Stomach (tissue), 9 donors: ENCODE data around the gene NPTX1. TPM values are rescaled to one million over a fixed set of nuclear protein-coding genes. Genes with fewer than 3 reads are reported as not detected.

Experiments used
- DNase-seq, 2 donors: peaks; one replicate each; pipeline versions ENCODE4 v3.0.0 to v3.0.0-alpha.2; 2013 to 2019
- H3K27ac ChIP-seq, 5 donors: fragments of 200-600 bp in 4 of 5; sonication (generic) in 4 of 5; one replicate each; pipeline ENCODE4 v1.5.1; 2013 to 2019; ENCODE audit warnings: mild to moderate bottlenecking in 1 of 5, moderate library complexity in 1 of 5
- H3K27me3 ChIP-seq, 3 donors: fragments of 200-600 bp; sonication (generic); one replicate each; pipeline ENCODE4 v1.5.1; 2017 to 2019; ENCODE audit warnings: mixed run types in 1 of 3
- H3K36me3 ChIP-seq, 4 donors: fragments of 200-600 bp; sonication (generic); 1 replicate in 3 of 4; 2 replicates in 1 of 4; pipeline ENCODE4 v1.5.1; 2016 to 2019
- H3K4me1 ChIP-seq, 4 donors: fragments of 200-600 bp; sonication (generic); one replicate each; pipeline ENCODE4 v1.5.1; 2016 to 2019
- H3K4me3 ChIP-seq, 4 donors: fragments of 200-600 bp; sonication (generic) in 3 of 4; one replicate each; pipeline ENCODE4 v1.5.1; 2016 to 2019; ENCODE audit warnings: mild to moderate bottlenecking in 1 of 4
- H3K9me3 ChIP-seq, 4 donors: fragments of 200-600 bp; sonication (generic); one replicate each; pipeline ENCODE4 v1.5.1; 2016 to 2019
- CTCF ChIP-seq, 7 experiments: fragments of 450-650 bp in 4 of 7; fragments of 200-600 bp in 3 of 7; sonication (generic) in 3 of 7; IDR thresholded peaks; one replicate each; pipeline ENCODE4 v1.5.1; 2016 to 2019; ENCODE audit warnings: antibody characterized with exemption in 7 of 7, control low read depth in 2 of 7, mild to moderate bottlenecking in 1 of 7
- EP300 ChIP-seq: sonication (generic); formaldehyde crosslinking; IDR thresholded peaks from one replicate; pipeline ENCODE4 v1.6.1; 2017; ENCODE audit warnings: antibody characterized with exemption
- POLR2A ChIP-seq, 4 donors: fragments of 450-650 bp; IDR thresholded peaks; one replicate each; pipeline ENCODE4 v1.6.1; 2016; ENCODE audit warnings: antibody characterized with exemption in 4 of 4, control low read depth in 2 of 4, mild to moderate bottlenecking in 1 of 4, moderate library complexity in 1 of 4
- POLR2AphosphoS5 ChIP-seq, 3 donors: sonication (generic); formaldehyde crosslinking; IDR thresholded peaks; one replicate each; pipeline ENCODE4 v1.6.1; 2016; ENCODE audit warnings: antibody characterized with exemption in 3 of 3
- WGBS, 5 donors: extraction: QIAGEN DNeasy Blood & Tissue Kit in 3 of 5; methylation state at CpG; one replicate each; pipeline versions ENCODE4 v1.1.5 to v1.1.7; 2013 to 2018; 5-methylcytosine and 5-hydroxymethylcytosine counted together
- intact Hi-C: fragments of 100-400 bp; cut with DNase I; formaldehyde crosslinking; loops from one replicate; pipeline ENCODE4 v1.15.1; 2023; ENCODE audit warnings: low total_unique reads
- polyA plus RNA-seq, 3 donors: library from polyadenylated mRNA; stranded (reverse); fragments of 200-250 nt; gene quantifications; one replicate each; pipeline ENCODE4 v1.2.3, GENCODE V29; 2013
- total RNA-seq, 5 donors: library from RNA; depleted of rRNA; stranded (reverse); fragments of >200 nt; gene quantifications; one replicate each; pipeline versions ENCODE4 v1.1.0 to v1.2.3, GENCODE V29; 2014 to 2016
- donor health status: healthy with polysubstance abuse.
- donor health status: Bipolar disorder and iron deficiency.
- donor health status: healthy.

Gene NPTX1
- total and polyA plus RNA-seq, 8 donors, result 0.31 to 9.3 (median 2.0) TPM; not detected in 1

DNA sequence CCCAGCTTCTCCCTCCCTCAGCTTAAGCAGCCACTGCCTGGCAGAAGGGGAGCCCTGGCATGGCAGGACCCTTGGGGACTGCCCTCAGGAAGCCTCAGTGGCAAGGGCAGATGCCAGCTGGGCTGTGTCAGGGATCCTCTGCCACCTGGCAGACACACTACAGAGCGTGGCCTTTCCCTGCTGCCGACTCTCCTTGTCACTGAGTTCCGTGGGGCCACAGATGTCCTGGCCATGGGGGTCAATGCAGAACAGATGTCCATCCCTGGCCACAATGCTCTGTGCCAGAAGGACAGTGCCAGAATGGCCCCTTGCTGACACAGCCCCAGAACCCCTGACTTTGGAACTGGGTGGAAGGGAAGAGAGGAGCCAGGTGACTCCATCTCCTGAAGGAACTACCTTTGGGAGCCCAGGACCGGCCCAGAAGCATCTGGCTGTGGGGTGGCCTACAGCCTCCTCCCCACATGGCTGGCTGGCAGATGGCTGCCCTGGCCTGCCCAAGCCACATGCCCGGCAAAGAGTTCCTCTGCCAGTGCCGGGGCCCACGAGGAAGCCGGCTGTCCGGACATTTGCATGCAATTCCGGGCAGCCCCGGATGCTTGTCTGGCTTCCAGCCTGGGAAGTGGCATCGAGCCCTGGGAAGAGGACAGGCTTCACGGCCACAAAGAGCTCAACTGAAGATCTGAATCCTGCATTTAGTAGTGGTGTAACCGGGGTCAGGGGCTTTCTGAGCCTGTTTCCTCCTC, 24.1 kb downstream of the NPTX1 start:
- DNase-seq, result no peak
- Histone ChIP-seq H3K4me3 (no peak overlapping the region), H3K36me3 (no peaks in the 10 kb centered on the region), H3K9me3 (no peaks in the 10 kb centered on the region), H3K27me3 (peaks cover 0 to under 1% (median 0%) of the 10 kb centered on the region in 3 donors), H3K4me1 (peaks cover 17 to 47% (median 36%) of the 10 kb centered on the region in 4 donors), H3K27ac (no peak overlapping the region)
- intact Hi-C loops, result no loop called here
- WGBS, 5 donors, result 72 to 86% (median 79%) methylated on average over 8 to 14 of the region's 14 CpGs
- TF ChIP-seq CTCF (IDR thresholded peaks at IDR 0.05), result no peak
- TF ChIP-seq POLR2AphosphoS5 (IDR thresholded peaks at IDR 0.05), result no peak
- no peak for TF ChIP-seq EP300
- no peak for TF ChIP-seq POLR2A (IDR thresholded peaks at IDR 0.05)

DNA sequence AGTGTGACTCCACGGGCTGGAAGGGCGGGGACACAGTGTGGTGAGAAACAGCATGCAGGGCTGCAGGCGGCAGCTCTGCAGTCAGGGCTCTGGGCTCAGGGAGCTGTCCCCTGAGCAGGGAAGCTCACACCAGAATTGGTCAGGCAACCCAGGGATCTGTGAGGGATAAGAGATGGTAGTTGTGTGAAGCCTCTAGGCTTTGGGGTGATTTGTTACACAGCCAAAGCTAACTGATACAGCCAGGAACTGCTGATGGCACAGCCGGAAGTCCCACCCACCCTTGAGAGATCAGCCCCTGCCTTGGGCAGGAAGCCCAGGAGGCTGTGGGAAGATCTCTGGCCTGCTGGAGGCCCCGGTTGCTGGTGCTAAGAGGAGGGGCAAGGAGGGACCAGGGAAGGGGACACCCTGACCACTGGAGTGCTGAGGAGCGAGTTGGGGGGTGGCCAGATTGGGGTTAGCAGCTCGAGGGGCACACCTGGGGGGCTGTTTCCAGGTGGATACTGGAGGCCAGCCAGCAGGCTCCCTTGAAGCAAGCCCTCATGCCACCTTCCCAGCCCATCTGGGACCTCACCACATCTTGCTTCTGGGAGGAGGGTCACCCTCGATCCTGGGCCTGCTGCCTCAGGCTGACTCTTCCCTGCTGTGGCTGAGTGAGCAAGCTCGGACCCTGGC, 25.2 kb downstream of the NPTX1 start:
- no peak for DNase-seq
- H3K4me3 ChIP-seq, result no peak overlapping the region
- H3K27me3 ChIP-seq, result no peaks in the 10 kb centered on the region
- TF ChIP-seq EP300 (no peak), CTCF (IDR thresholded peaks at IDR 0.05) (no peak), POLR2A (IDR thresholded peaks at IDR 0.05) (no peak), POLR2AphosphoS5 (IDR thresholded peaks at IDR 0.05) (no peak)
- H3K9me3 ChIP-seq, result no peaks in the 10 kb centered on the region
- WGBS, 5 donors, result 82 to 89% (median 86%) methylated on average over 7 to 9 of the region's 9 CpGs
- intact Hi-C loops, result no loop called here
- peak overlapping the region in 1 of 5 donors; percentile 56 for H3K27ac ChIP-seq
- H3K4me1 ChIP-seq, result peaks cover 17 to 36% (median 28%) of the 10 kb centered on the region in 4 donors
- H3K36me3 ChIP-seq, result no peaks in the 10 kb centered on the region

- 36 to 59% (median 56%) methylated on average over 15 to 18 of the region's 18 CpGs for WGBS, 5 donors
Observed at GRCh38 chr17:80449930-80450576, 26.4 kb downstream of the NPTX1 start.

More at GRCh38 chr17:80449930-80450576, 26.4 kb downstream of the NPTX1 start:
- intact Hi-C loops, result no loop called here
- H3K9me3 ChIP-seq, result no peaks in the 10 kb centered on the region
- H3K4me1 ChIP-seq, result peaks cover 11 to 26% (median 21%) of the 10 kb centered on the region in 4 donors
- peak in 1 of 2 donors; percentile 50 for DNase-seq
- no peak overlapping the region for H3K4me3 ChIP-seq
- peak overlapping the region in 3 of 5 donors; percentile 43 to 69 (median 56) for H3K27ac ChIP-seq
- no peak for TF ChIP-seq EP300
- no peak for TF ChIP-seq CTCF (IDR thresholded peaks at IDR 0.05)
- peak in 1 of 3 donors; percentile 17 for TF ChIP-seq POLR2AphosphoS5 (IDR thresholded peaks at IDR 0.05)
- H3K27me3 ChIP-seq, result no peaks in the 10 kb centered on the region
- H3K36me3 ChIP-seq, result no peaks in the 10 kb centered on the region
